ENCODE data around the gene MYD88. TPM values are rescaled to one million over a fixed set of nuclear protein-coding genes. Genes with fewer than 3 reads are reported as not detected.

The MYD88 gene
- total RNA-seq, 2 experiments from 2014 or later: 16.3 to 29.4 TPM

- H3K4me2 ChIP-seq (ENCODE audit: low read length): no peak overlapping the region
- H3K27ac ChIP-seq (ENCODE audit: low read depth, low read length, poor library complexity, severe bottlenecking): no peak overlapping the region
- ChIA-PET POLR2A (interaction anchor here (0.7 kb wide), 1 partner anchor 67 kb away, joined by 5 read pairs; no protein-coding TSS in a partner anchor), CTCF (ENCODE audit: unreplicated experiment) (interaction anchor here (0.5 kb wide), 1 partner anchor 11 kb away, joined by 3 read pairs; no protein-coding TSS in a partner anchor)
- H3K9me3 ChIP-seq (ENCODE audit: low read length): no peaks in the 10 kb centered on the region
- H3K79me2 ChIP-seq (ENCODE audit: insufficient read depth, low read depth, low read length): no peaks in the 10 kb centered on the region
- H3K4me1 ChIP-seq (ENCODE audit: insufficient read depth, low read length, poor library complexity, severe bottlenecking): no peaks in the 10 kb centered on the region
- H3K9me2 ChIP-seq (ENCODE audit: insufficient read depth, low read length): no peaks in the 10 kb centered on the region
- DNase-seq (ENCODE audit: low spot score): peak; percentile 75
- H3K36me3 ChIP-seq (ENCODE audit: insufficient read depth, low read length): peaks cover 19% of the 10 kb centered on the region
- no peak overlapping the region for H3K4me3 ChIP-seq (ENCODE audit: low read depth, low read length, poor library complexity, severe bottlenecking)
- no TSS peak for BruUV-seq (replicated peaks)
- H4K20me1 ChIP-seq (ENCODE audit: insufficient read depth, low read length): no peaks in the 10 kb centered on the region; the same call in 1 of the 2 replicates
- no peak overlapping the region for H2AFZ ChIP-seq (ENCODE audit: low read length)
- intact Hi-C loops (cut with micrococcal nuclease; ENCODE audit: unreplicated experiment): loop anchor here (1.0 to 5.0 kb wide), 3 partner anchors 180 to 361 kb away; partner anchors contain the start of gene XYLB
- no peak for TF ChIP-seq EZH2phosphoT487 (IDR thresholded peaks at IDR 0.05; ENCODE audit: borderline replicate concordance, low read depth, low read length)
- TF ChIP-seq CTCF (conservative IDR thresholded peaks at IDR 0.05; ENCODE audit: low read length): peak; percentile 86
Observed at GRCh38 chr3:38117748-38118420, 20.6 kb upstream of the MYD88 start.

- Histone ChIP-seq H2AFZ (ENCODE audit: low read length) (no peak overlapping the region), H4K20me1 (ENCODE audit: insufficient read depth, low read length) (no peaks in the 10 kb centered on the region; the same call in 1 of the 2 replicates), H3K9me2 (ENCODE audit: insufficient read depth, low read length) (no peaks in the 10 kb centered on the region), H3K79me2 (ENCODE audit: insufficient read depth, low read depth, low read length) (no peaks in the 10 kb centered on the region), H3K27ac (ENCODE audit: low read depth, low read length, poor library complexity, severe bottlenecking) (no peak overlapping the region), H3K9me3 (ENCODE audit: low read length) (no peaks in the 10 kb centered on the region), H3K4me3 (ENCODE audit: low read depth, low read length, poor library complexity, severe bottlenecking) (no peak overlapping the region), H3K36me3 (ENCODE audit: insufficient read depth, low read length) (peaks cover 25% of the 10 kb centered on the region), H3K4me2 (ENCODE audit: low read length) (no peak overlapping the region), H3K4me1 (ENCODE audit: insufficient read depth, low read length, poor library complexity, severe bottlenecking) (no peaks in the 10 kb centered on the region)
- TF ChIP-seq EZH2phosphoT487 (IDR thresholded peaks at IDR 0.05; ENCODE audit: borderline replicate concordance, low read depth, low read length): no peak
- TF ChIP-seq CTCF (conservative IDR thresholded peaks at IDR 0.05; ENCODE audit: low read length): no peak
- no TSS peak for BruUV-seq (replicated peaks)
- ChIA-PET CTCF (ENCODE audit: unreplicated experiment) (interaction anchor here (0.6 kb wide), 1 partner anchor 363 kb away, joined by 3 read pairs; no protein-coding TSS in a partner anchor), POLR2A (interaction anchor here (1.2 kb wide), 1 partner anchor 44 kb away, joined by 3 read pairs; no protein-coding TSS in a partner anchor)
- no peak for DNase-seq (ENCODE audit: low spot score)
- intact Hi-C loops (cut with micrococcal nuclease; ENCODE audit: unreplicated experiment): loop anchor here (1.0 to 5.0 kb wide), 3 partner anchors 180 to 361 kb away; partner anchors contain the start of gene XYLB
Observed at GRCh38 chr3:38118421-38119247, 19.8 kb upstream of the MYD88 start.
